IMR-90 (cell line): ENCODE results near the gene PLGRKT. TPM values are rescaled to one million over a fixed set of nuclear protein-coding genes. Genes with fewer than 3 reads are reported as not detected.

ENCODE experiments used
- ATAC-seq: fragments of 200-7000 bp; cut with Tn5 transposase; 2 replicates; pipeline ENCODE4 v1.9.1; 2020; ENCODE audit warnings: low read depth, mild to moderate bottlenecking, moderate library complexity
- BruUV-seq: library from RNA; stranded (reverse); fragments of 400-500 nt; replicated peaks from 2 replicates; lab custom pipeline; 2021; lab: Mats Ljungman, UMichigan
- CTCF ChIA-PET: fragments of 300-600 bp; formaldehyde crosslinking; extraction: SDS; loops from one replicate; lab custom pipeline; 2021; ENCODE audit warnings: antibody characterized with exemption; lab: Yijun Ruan, JAX
- POLR2A ChIA-PET: fragments of 300-600 bp; sonication (Branson Sonifier 250); formaldehyde crosslinking; loops from one replicate; lab custom pipeline; 2022; ENCODE audit warnings: antibody characterized with exemption; ENCODE audit not compliant: unreplicated experiment; lab: Charles Lee
- DNase-seq: peaks from one replicate; pipeline ENCODE4 v3.0.0; 2013
- H2AFZ ChIP-seq: replicated peaks from 2 replicates; pipeline ENCODE3; 2013; ENCODE audit warnings: low read length, mild to moderate bottlenecking; ENCODE audit not compliant: poor library complexity
- H2AK5ac ChIP-seq: 2 replicates; pipeline ENCODE4 v1.6.1; 2013; ENCODE audit warnings: low read depth, low read length, inconsistent platforms
- H2AK9ac ChIP-seq: replicated peaks from 2 replicates; pipeline ENCODE3; 2013; ENCODE audit warnings: mild to moderate bottlenecking, low read depth, low read length, moderate library complexity; ENCODE audit not compliant: poor library complexity
- H2BK120ac ChIP-seq: 2 replicates; pipeline ENCODE4 v1.6.1; 2013; ENCODE audit warnings: low read depth, low read length, inconsistent platforms
- H2BK15ac ChIP-seq: 3 replicates; pipeline ENCODE4 v1.6.1; 2013; ENCODE audit warnings: low read depth, low read length, inconsistent platforms
- H2BK20ac ChIP-seq: 2 replicates; pipeline ENCODE4 v1.6.1; 2013; ENCODE audit warnings: low read depth, mild to moderate bottlenecking, inconsistent platforms, low read length, moderate library complexity
- H2BK5ac ChIP-seq: 2 replicates; pipeline ENCODE4 v1.6.1; 2013; ENCODE audit warnings: mild to moderate bottlenecking, low read depth, low read length, inconsistent platforms; ENCODE audit not compliant: poor library complexity, severe bottlenecking
- H3K14ac ChIP-seq: replicated peaks from 2 replicates; pipeline ENCODE4 v1.6.1; 2013; ENCODE audit warnings: low read depth, low read length, inconsistent platforms
- H3K18ac ChIP-seq: 2 replicates; pipeline ENCODE4 v1.6.1; 2013; ENCODE audit warnings: low read depth, low read length, control low read depth
- H3K23ac ChIP-seq: 2 replicates; pipeline ENCODE4 v1.6.1; 2013; ENCODE audit warnings: low read depth, low read length, inconsistent platforms
- H3K27ac ChIP-seq: 2 replicates; pipeline ENCODE4 v1.5.1; 2013; ENCODE audit warnings: mild to moderate bottlenecking, control low read depth, low read length; ENCODE audit not compliant: insufficient read depth
- H3K27me3 ChIP-seq: 2 replicates; pipeline ENCODE4 v1.6.1; 2013; ENCODE audit warnings: low read length; ENCODE audit not compliant: control insufficient read depth, insufficient read depth
- H3K36me3 ChIP-seq: 2 replicates; pipeline ENCODE4 v1.6.1; 2013; ENCODE audit warnings: low read length, mixed read lengths; ENCODE audit not compliant: control insufficient read depth, insufficient read depth
- H3K4ac ChIP-seq: 2 replicates; pipeline ENCODE4 v1.6.1; 2013; ENCODE audit warnings: low read depth, low read length, inconsistent platforms
- H3K4me1 ChIP-seq: 2 replicates; pipeline ENCODE4 v1.6.1; 2013; ENCODE audit warnings: low read length, mixed read lengths; ENCODE audit not compliant: control insufficient read depth, insufficient read depth
- H3K4me2 ChIP-seq: 2 replicates; pipeline ENCODE4 v1.6.1; 2013; ENCODE audit warnings: low read depth, mild to moderate bottlenecking, control low read depth, low read length, moderate library complexity
- H3K4me3 ChIP-seq: 2 replicates; pipeline ENCODE4 v1.5.1; 2013; ENCODE audit warnings: low read depth, mild to moderate bottlenecking, control low read depth, low read length, moderate library complexity; ENCODE audit not compliant: insufficient read depth
- H3K56ac ChIP-seq: 2 replicates; pipeline ENCODE4 v1.6.1; 2013; ENCODE audit warnings: low read length, inconsistent platforms; ENCODE audit not compliant: insufficient read depth; ENCODE audit errors: extremely low read depth
- H3K79me1 ChIP-seq, 2 experiments: 2 replicates each; pipeline ENCODE4 v1.6.1; 2013; ENCODE audit warnings: low read length in 2 of 2, inconsistent platforms in 1 of 2, low read depth in 1 of 2
- H3K9ac ChIP-seq: 2 replicates; pipeline ENCODE4 v1.6.1; 2013; ENCODE audit warnings: low read depth, low read length, control low read depth
- H3K9me1 ChIP-seq: 2 replicates; pipeline ENCODE4 v1.6.1; 2013; ENCODE audit warnings: low read length, inconsistent platforms; ENCODE audit not compliant: insufficient read depth
- H3K9me3 ChIP-seq: 2 replicates; pipeline ENCODE4 v1.6.1; 2013; ENCODE audit warnings: low read length; ENCODE audit not compliant: control insufficient read depth, insufficient read depth
- H4K20me1 ChIP-seq: 2 replicates; pipeline ENCODE4 v1.6.1; 2013; ENCODE audit warnings: low read length, inconsistent platforms; ENCODE audit not compliant: insufficient read depth
- H4K5ac ChIP-seq: 2 replicates; pipeline ENCODE4 v1.6.1; 2013; ENCODE audit warnings: mild to moderate bottlenecking, low read depth, low read length, control low read depth
- H4K8ac ChIP-seq, 2 experiments: 2 replicates each; pipeline ENCODE4 v1.6.1; 2013; ENCODE audit warnings: low read depth in 2 of 2, low read length in 2 of 2, control low read depth in 1 of 2, inconsistent platforms in 1 of 2
- H4K91ac ChIP-seq: 2 replicates; pipeline ENCODE4 v1.6.1; 2013; ENCODE audit warnings: low read depth, low read length, inconsistent platforms; ENCODE audit not compliant: insufficient read depth
- BHLHE40 ChIP-seq: fragments of 150-350 bp; IDR thresholded peaks from 2 replicates; pipeline ENCODE4 v1.6.1; 2016; ENCODE audit warnings: mild to moderate bottlenecking, low read depth, low read length
- CEBPB ChIP-seq: IDR thresholded peaks from 2 replicates; pipeline ENCODE4 v1.6.1; 2012; ENCODE audit warnings: low read depth, low read length, improper control_type of control experiment
- CHD1 ChIP-seq: IDR thresholded peaks from 2 replicates; pipeline ENCODE4 v1.6.1; 2012; ENCODE audit warnings: low read depth, low read length, improper control_type of control experiment
- MAFK ChIP-seq: IDR thresholded peaks from 2 replicates; pipeline ENCODE4 v1.6.1; 2012; ENCODE audit warnings: low read depth, low read length, improper control_type of control experiment
- MAZ ChIP-seq: IDR thresholded peaks from 2 replicates; pipeline ENCODE4 v1.6.1; 2012; ENCODE audit warnings: low read depth, mild to moderate bottlenecking, low read length, improper control_type of control experiment, moderate library complexity, borderline replicate concordance
- POLR2A ChIP-seq: IDR thresholded peaks from 2 replicates; pipeline ENCODE4 v1.6.1; 2012; ENCODE audit warnings: mild to moderate bottlenecking, low read depth, low read length
- RAD21 ChIP-seq: IDR thresholded peaks from 2 replicates; pipeline ENCODE4 v1.6.1; 2012; ENCODE audit warnings: low read length, improper control_type of control experiment
- RCOR1 ChIP-seq: IDR thresholded peaks from 2 replicates; pipeline ENCODE4 v1.6.1; 2012; ENCODE audit warnings: mild to moderate bottlenecking, low read length, improper control_type of control experiment; ENCODE audit not compliant: insufficient replicate concordance
- RFX5 ChIP-seq: IDR thresholded peaks from 2 replicates; pipeline ENCODE4 v1.8.0; 2012; ENCODE audit warnings: low read depth, mild to moderate bottlenecking, low read length, moderate library complexity
- SMC3 ChIP-seq: fragments of 150-350 bp; IDR thresholded peaks from 2 replicates; pipeline ENCODE4 v1.6.1; 2016; ENCODE audit warnings: low read depth, mild to moderate bottlenecking, antibody characterized with exemption, low read length, moderate library complexity
- WGBS, 2 experiments: methylation state at CpG; one replicate each; pipeline versions ENCODE4 v1.1.5 to v1.1.7; 2013; ENCODE audit warnings: missing lambda C conversion rate in 2 of 2; ENCODE audit not compliant: insufficient read length in 1 of 2; ENCODE audit errors: extremely low coverage in 2 of 2; 5-methylcytosine and 5-hydroxymethylcytosine counted together
- dilution Hi-C: fragments of 300-500 bp; cut with HindIII; formaldehyde crosslinking; loops from one replicate; pipeline ENCODE4 v1.14.3; 2018; ENCODE audit warnings: low sequenced_read_pairs; ENCODE audit not compliant: unreplicated experiment
- in situ Hi-C: fragments of 300-500 bp; cut with MboI; formaldehyde crosslinking; loops from 3 replicates; pipeline ENCODE4 v1.14.3; 2019; ENCODE audit warnings: low sequenced_read_pairs, inconsistent platforms, mixed read lengths
- intact Hi-C: fragments of 100-400 bp; cut with micrococcal nuclease; formaldehyde crosslinking; loops from 2 replicates; pipeline ENCODE4 v1.10.0; 2022
- polyA plus RNA-seq, 3 experiments: library from polyadenylated mRNA; depleted of rRNA; stranded (reverse); fragments of >200 nt; gene quantifications; 2 replicates each; pipeline ENCODE4 v1.2.3, GENCODE V29; 2012; ENCODE audit warnings: low replicate concordance in 1 of 3
- total RNA-seq: library from RNA; depleted of rRNA; stranded (reverse); fragments of >200 nt; gene quantifications from 2 replicates; pipeline ENCODE4 v1.2.3, GENCODE V29; 2012
- TF ChIP-seq, protein P1 (sequence below): fragments of 150-350 bp; IDR thresholded peaks from 2 replicates; pipeline ENCODE4 v1.6.1; 2016; ENCODE audit warnings: low read depth, mild to moderate bottlenecking, low read length, moderate library complexity, borderline replicate concordance
- TF ChIP-seq, protein P2 (sequence below): conservative IDR thresholded peaks from 2 replicates; pipeline ENCODE4 v1.5.1; 2012; ENCODE audit warnings: mild to moderate bottlenecking, low read depth, low read length, improper control_type of control experiment

The PLGRKT gene
- total and polyA plus RNA-seq, 2 of the 4 experiments (the other 2 are of a cell fraction): 10.8 to 12.7 TPM

DNA sequence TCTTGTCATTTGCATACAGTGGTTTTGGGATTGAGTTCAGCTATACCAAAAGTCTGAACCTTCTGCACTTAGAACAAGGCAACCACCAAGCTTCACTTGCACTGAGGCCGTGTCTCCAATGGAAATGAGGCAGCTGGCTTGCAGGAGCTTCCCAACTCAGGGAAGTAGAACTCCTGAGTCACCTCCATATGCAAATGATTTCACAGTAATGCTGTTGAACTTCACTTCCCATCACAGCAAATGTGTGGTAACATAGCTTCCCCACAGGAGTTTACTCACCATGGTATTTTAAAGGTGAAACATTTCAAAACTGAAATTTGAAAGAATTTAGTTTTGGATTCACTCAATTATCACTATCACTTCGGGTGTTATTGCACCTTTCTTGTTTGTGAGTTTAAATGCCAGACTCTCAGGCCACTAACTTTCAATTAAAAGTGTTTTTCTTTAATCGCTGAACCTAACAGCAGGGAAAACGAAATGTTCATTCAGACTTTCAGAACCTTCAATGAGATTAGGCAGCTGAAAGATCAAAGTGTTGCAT, 21.6 kb upstream of the PLGRKT start:
- H3K23ac ChIP-seq: no peak overlapping the region
- no peak overlapping the region for H4K91ac ChIP-seq
- no peak overlapping the region for H3K4me3 ChIP-seq
- peaks cover 17% of the 10 kb centered on the region for H3K36me3 ChIP-seq
- peaks cover 41 to 46% of the 10 kb centered on the region in 2 experiments for H3K79me1 ChIP-seq
- H2AK5ac ChIP-seq: no peak overlapping the region
- ATAC-seq (no peak), DNase-seq (no peak)
- ChIA-PET POLR2A (no interaction called here), CTCF (no interaction called here)
- dilution Hi-C loops (no loop called here), intact Hi-C loops (loop anchor here (1.0 kb wide), 1 partner anchor 10 kb away; no protein-coding TSS in a partner anchor), in situ Hi-C loops (loop anchor here (5.0 to 25.0 kb wide), 2 partner anchors 128 to 253 kb away; no protein-coding TSS in a partner anchor)
- H3K9me3 ChIP-seq: no peaks in the 10 kb centered on the region
- TF ChIP-seq CHD1 (no peak), CEBPB (no peak), MAZ (no peak), RCOR1 (no peak), MAFK (no peak), BHLHE40 (no peak), RAD21 (no peak), SMC3 (no peak), POLR2A (no peak), RFX5 (no peak)
- TF ChIP-seq, protein P1, sequence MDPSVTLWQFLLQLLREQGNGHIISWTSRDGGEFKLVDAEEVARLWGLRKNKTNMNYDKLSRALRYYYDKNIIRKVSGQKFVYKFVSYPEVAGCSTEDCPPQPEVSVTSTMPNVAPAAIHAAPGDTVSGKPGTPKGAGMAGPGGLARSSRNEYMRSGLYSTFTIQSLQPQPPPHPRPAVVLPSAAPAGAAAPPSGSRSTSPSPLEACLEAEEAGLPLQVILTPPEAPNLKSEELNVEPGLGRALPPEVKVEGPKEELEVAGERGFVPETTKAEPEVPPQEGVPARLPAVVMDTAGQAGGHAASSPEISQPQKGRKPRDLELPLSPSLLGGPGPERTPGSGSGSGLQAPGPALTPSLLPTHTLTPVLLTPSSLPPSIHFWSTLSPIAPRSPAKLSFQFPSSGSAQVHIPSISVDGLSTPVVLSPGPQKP: no peak
- TF ChIP-seq, protein P2, sequence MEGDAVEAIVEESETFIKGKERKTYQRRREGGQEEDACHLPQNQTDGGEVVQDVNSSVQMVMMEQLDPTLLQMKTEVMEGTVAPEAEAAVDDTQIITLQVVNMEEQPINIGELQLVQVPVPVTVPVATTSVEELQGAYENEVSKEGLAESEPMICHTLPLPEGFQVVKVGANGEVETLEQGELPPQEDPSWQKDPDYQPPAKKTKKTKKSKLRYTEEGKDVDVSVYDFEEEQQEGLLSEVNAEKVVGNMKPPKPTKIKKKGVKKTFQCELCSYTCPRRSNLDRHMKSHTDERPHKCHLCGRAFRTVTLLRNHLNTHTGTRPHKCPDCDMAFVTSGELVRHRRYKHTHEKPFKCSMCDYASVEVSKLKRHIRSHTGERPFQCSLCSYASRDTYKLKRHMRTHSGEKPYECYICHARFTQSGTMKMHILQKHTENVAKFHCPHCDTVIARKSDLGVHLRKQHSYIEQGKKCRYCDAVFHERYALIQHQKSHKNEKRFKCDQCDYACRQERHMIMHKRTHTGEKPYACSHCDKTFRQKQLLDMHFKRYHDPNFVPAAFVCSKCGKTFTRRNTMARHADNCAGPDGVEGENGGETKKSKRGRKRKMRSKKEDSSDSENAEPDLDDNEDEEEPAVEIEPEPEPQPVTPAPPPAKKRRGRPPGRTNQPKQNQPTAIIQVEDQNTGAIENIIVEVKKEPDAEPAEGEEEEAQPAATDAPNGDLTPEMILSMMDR: no peak
- no peak overlapping the region for H3K56ac ChIP-seq
- no peak overlapping the region for H2BK5ac ChIP-seq
- no peaks in the 10 kb centered on the region for H4K20me1 ChIP-seq
- H3K4me1 ChIP-seq: peaks cover 2% of the 10 kb centered on the region; the same call in 1 of the 2 replicates
- H3K9me1 ChIP-seq: peaks cover 5% of the 10 kb centered on the region
- no TSS peak for BruUV-seq
- H2BK120ac ChIP-seq: no peak overlapping the region
- no peak overlapping the region for H3K18ac ChIP-seq
- H3K4me2 ChIP-seq: no peak overlapping the region
- no peak overlapping the region for H2AFZ ChIP-seq
- no peak overlapping the region for H3K4ac ChIP-seq
- H2AK9ac ChIP-seq: no peak overlapping the region
- no peaks in the 10 kb centered on the region for H3K27me3 ChIP-seq
- H4K8ac ChIP-seq: peak overlapping the region; percentile 23 to 33; a peak in 1 of 4 replicates
- H4K5ac ChIP-seq: peak overlapping the region; percentile 17; the same call in 1 of the 2 replicates
- WGBS, 2 experiments: no CpG with 5 or more reads among the region's 4 CpGs
- H2BK15ac ChIP-seq: no peak overlapping the region
- H2BK20ac ChIP-seq: no peak overlapping the region
- H3K27ac ChIP-seq: no peak overlapping the region
- H3K9ac ChIP-seq: no peak overlapping the region
- H3K14ac ChIP-seq: no peak overlapping the region
